ENCODE data around the gene SDK1. TPM values are rescaled to one million over a fixed set of nuclear protein-coding genes. Genes with fewer than 3 reads are reported as not detected.
"Not testable (repeated sequence)": the region's sequence is repeated elsewhere in the genome, so short reads cannot be mapped to it uniquely, and the experiment has no call there.

The SDK1 gene
- total RNA-seq, 1 donor from 2014 or later: 5.4 TPM

- H3K27me3 Mint-ChIP-seq (ENCODE audit: unreplicated experiment): no peaks in the 10 kb centered on the region
- no peak for TF ChIP-seq CTCF (IDR thresholded peaks at IDR 0.05)
- peaks cover 4% of the 10 kb centered on the region for H3K4me1 Mint-ChIP-seq (ENCODE audit: unreplicated experiment)
- no peak overlapping the region for H3K4me3 Mint-ChIP-seq (ENCODE audit: unreplicated experiment)
- H3K36me3 Mint-ChIP-seq (ENCODE audit: unreplicated experiment): peaks cover 2% of the 10 kb centered on the region
- DNase-seq (ENCODE audit: extremely low spot score, unreplicated experiment): no peak
- H3K9me3 Mint-ChIP-seq (ENCODE audit: unreplicated experiment): no peaks in the 10 kb centered on the region
- H3K27ac Mint-ChIP-seq (ENCODE audit: unreplicated experiment): no peak overlapping the region
Observed at GRCh38 chr7:4214291-4215155, 913.5 kb downstream of the SDK1 start.

GRCh38 chr7:4215176-4215720 is 914.2 kb downstream of the SDK1 start:
- Mint-ChIP-seq H3K27me3 (ENCODE audit: unreplicated experiment) (no peaks in the 10 kb centered on the region), H3K27ac (ENCODE audit: unreplicated experiment) (no peak overlapping the region), H3K9me3 (ENCODE audit: unreplicated experiment) (no peaks in the 10 kb centered on the region), H3K4me3 (ENCODE audit: unreplicated experiment) (no peak overlapping the region), H3K36me3 (ENCODE audit: unreplicated experiment) (peaks cover 2% of the 10 kb centered on the region), H3K4me1 (ENCODE audit: unreplicated experiment) (peaks cover 4% of the 10 kb centered on the region)
- no peak for DNase-seq (ENCODE audit: extremely low spot score, unreplicated experiment)
- TF ChIP-seq CTCF (IDR thresholded peaks at IDR 0.05): no peak

GRCh38 chr7:4216016-4216415 is 915.0 kb downstream of the SDK1 start:
- H3K4me1 Mint-ChIP-seq (ENCODE audit: unreplicated experiment): peaks cover 4% of the 10 kb centered on the region

GRCh38 chr7:4217126-4217660 is 916.1 kb downstream of the SDK1 start:
- H3K36me3 Mint-ChIP-seq (ENCODE audit: unreplicated experiment); H3K27ac Mint-ChIP-seq (ENCODE audit: unreplicated experiment); DNase-seq (ENCODE audit: extremely low spot score, unreplicated experiment); H3K4me3 Mint-ChIP-seq (ENCODE audit: unreplicated experiment); H3K9me3 Mint-ChIP-seq (ENCODE audit: unreplicated experiment); H3K4me1 Mint-ChIP-seq (ENCODE audit: unreplicated experiment); H3K27me3 Mint-ChIP-seq (ENCODE audit: unreplicated experiment): not testable (repeated sequence)

More at GRCh38 chr7:4216016-4216415, 915.0 kb downstream of the SDK1 start:
- Mint-ChIP-seq H3K36me3 (ENCODE audit: unreplicated experiment) (peaks cover 2% of the 10 kb centered on the region), H3K4me3 (ENCODE audit: unreplicated experiment) (no peak overlapping the region), H3K27ac (ENCODE audit: unreplicated experiment) (no peak overlapping the region), H3K9me3 (ENCODE audit: unreplicated experiment) (no peaks in the 10 kb centered on the region), H3K27me3 (ENCODE audit: unreplicated experiment) (no peaks in the 10 kb centered on the region)
- no peak for TF ChIP-seq CTCF (IDR thresholded peaks at IDR 0.05)
- no peak for DNase-seq (ENCODE audit: extremely low spot score, unreplicated experiment)

GRCh38 chr7:4218481-4218880 is 917.4 kb downstream of the SDK1 start:
- H3K4me1 Mint-ChIP-seq (ENCODE audit: unreplicated experiment): peaks cover 4% of the 10 kb centered on the region
- H3K9me3 Mint-ChIP-seq (ENCODE audit: unreplicated experiment): no peaks in the 10 kb centered on the region
- no peak overlapping the region for H3K27ac Mint-ChIP-seq (ENCODE audit: unreplicated experiment)
- H3K4me3 Mint-ChIP-seq (ENCODE audit: unreplicated experiment): no peak overlapping the region
- no peak for TF ChIP-seq CTCF (IDR thresholded peaks at IDR 0.05)
- H3K36me3 Mint-ChIP-seq (ENCODE audit: unreplicated experiment): peaks cover 4% of the 10 kb centered on the region
- no peaks in the 10 kb centered on the region for H3K27me3 Mint-ChIP-seq (ENCODE audit: unreplicated experiment)
- no peak for DNase-seq (ENCODE audit: extremely low spot score, unreplicated experiment)

Data from osteocyte (in vitro differentiated cells).